Hematopoietic multipotent progenitor cell treated with erythropoietin and hydrocortisone succinate and interleukin-3 and kit ligand, for 17 days (in vitro differentiated cells): Measurements from ENCODE around the gene PTPN3.
"Not testable (repeated sequence)": the region's sequence is repeated elsewhere in the genome, so short reads cannot be mapped to it uniquely, and the experiment has no call there.

Experiments used
- DNase-seq: peaks from one replicate; pipeline ENCODE4 v3.0.0-alpha.2; 2015; ENCODE audit warnings: low spot score

Gene PTPN3

GRCh38 chr9:109498195-109499092 lies at the start of gene PTPN3:
PTPN3 (minus strand) TSS chr9:109498307; CDS start chr9:109463434, 34,873 bp downstream.
- DNase-seq, result no peak

GRCh38 chr9:109544954-109545353 lies 46.8 kb upstream of the PTPN3 start:
- DNase-seq, result not testable (repeated sequence)

- no peak for DNase-seq
These were observed 44.8 kb upstream of the PTPN3 start for GRCh38 chr9:109542922-109543321.

- no peak for DNase-seq
These were observed 40.2 kb upstream of the PTPN3 start for GRCh38 chr9:109538346-109538745.

GRCh38 chr9:109537288-109537687 lies 39.2 kb upstream of the PTPN3 start:
- DNase-seq, result no peak

GRCh38 chr9:109536859-109537258 lies 38.8 kb upstream of the PTPN3 start:
- DNase-seq, result no peak

- DNase-seq, result no peak
These were observed 37.3 kb upstream of the PTPN3 start for GRCh38 chr9:109535365-109535764.

GRCh38 chr9:109534151-109534550 lies 36.0 kb upstream of the PTPN3 start:
- no peak for DNase-seq

GRCh38 chr9:109532652-109533051 lies 34.5 kb upstream of the PTPN3 start:
- not testable (repeated sequence) for DNase-seq

GRCh38 chr9:109522106-109522505 lies 24.0 kb upstream of the PTPN3 start:
- DNase-seq, result no peak

GRCh38 chr9:109520475-109521132 lies 22.5 kb upstream of the PTPN3 start:
- DNase-seq, result peak; percentile 39

GRCh38 chr9:109519366-109519765 lies 21.3 kb upstream of the PTPN3 start:
- DNase-seq, result no peak

GRCh38 chr9:109518621-109519335 lies 20.7 kb upstream of the PTPN3 start:
- DNase-seq, result no peak

GRCh38 chr9:109517901-109518377 lies 19.8 kb upstream of the PTPN3 start:
- DNase-seq, result no peak

- no peak for DNase-seq
These were observed 15.8 kb upstream of the PTPN3 start for GRCh38 chr9:109513871-109514270.

GRCh38 chr9:109512170-109512756 lies 14.2 kb upstream of the PTPN3 start:
- DNase-seq, result no peak

GRCh38 chr9:109510506-109510905 lies 12.4 kb upstream of the PTPN3 start:
- no peak for DNase-seq

- DNase-seq, result not testable (repeated sequence)
These were observed 11.9 kb upstream of the PTPN3 start for GRCh38 chr9:109510042-109510441.

- no peak for DNase-seq
These were observed 11.5 kb upstream of the PTPN3 start for GRCh38 chr9:109509611-109510010.

- no peak for DNase-seq
These were observed 9.3 kb upstream of the PTPN3 start for GRCh38 chr9:109507421-109507838.

GRCh38 chr9:109506097-109506712 lies 8.1 kb upstream of the PTPN3 start:
- DNase-seq, result no peak

GRCh38 chr9:109504689-109505088 lies 6.6 kb upstream of the PTPN3 start:
- no peak for DNase-seq
